Temporal lobe (tissue), 1 donor: ENCODE measurements around the gene MIR17HG. TPM values are rescaled to one million over a fixed set of nuclear protein-coding genes. Genes with fewer than 3 reads are reported as not detected.

Source experiments
- total RNA-seq: library from RNA; depleted of rRNA; stranded (reverse); fragments of >200 nt; gene quantifications from one replicate; pipeline ENCODE4 v1.2.3, GENCODE V29; 2014

The MIR17HG gene
- total RNA-seq, 1 donor from 2014 or later, result 11.3 TPM

Other genes with a start within 250 kb of the MIR17HG start
- gene GPC5, start 50.9 kb downstream of the MIR17HG start, total RNA-seq, result 4.7 TPM